Measurements from ENCODE around the gene CDC45.

The CDC45 gene

GRCh38 chr22:19466126-19466716 lies 13.5 kb upstream of the CDC45 start:
- no peak overlapping the region for H3K27ac ChIP-seq

GRCh38 chr22:19466848-19467752 lies 12.6 kb upstream of the CDC45 start:
- no peak for TF ChIP-seq CTCF (IDR thresholded peaks at IDR 0.05)
- no peak for TF ChIP-seq ZFX (IDR thresholded peaks at IDR 0.05; ENCODE audit: borderline replicate concordance)

More at GRCh38 chr22:19466126-19466716, 13.5 kb upstream of the CDC45 start:
- TF ChIP-seq CTCF (IDR thresholded peaks at IDR 0.05) (no peak), ZFX (IDR thresholded peaks at IDR 0.05; ENCODE audit: borderline replicate concordance) (no peak)

GRCh38 chr22:19467912-19468311 lies 11.8 kb upstream of the CDC45 start:
- H3K27ac ChIP-seq, result no peak overlapping the region
- no peak for TF ChIP-seq CTCF (IDR thresholded peaks at IDR 0.05)
- TF ChIP-seq ZFX (IDR thresholded peaks at IDR 0.05; ENCODE audit: borderline replicate concordance), result no peak

More at GRCh38 chr22:19466848-19467752, 12.6 kb upstream of the CDC45 start:
- no peak overlapping the region for H3K27ac ChIP-seq

GRCh38 chr22:19469421-19469820 lies 10.3 kb upstream of the CDC45 start:
- TF ChIP-seq ZFX (IDR thresholded peaks at IDR 0.05; ENCODE audit: borderline replicate concordance) (no peak), CTCF (IDR thresholded peaks at IDR 0.05) (no peak)

GRCh38 chr22:19470010-19470409 lies 9.7 kb upstream of the CDC45 start:
- no peak overlapping the region for H3K27ac ChIP-seq
- TF ChIP-seq CTCF (IDR thresholded peaks at IDR 0.05) (no peak), ZFX (IDR thresholded peaks at IDR 0.05; ENCODE audit: borderline replicate concordance) (no peak)

More at GRCh38 chr22:19469421-19469820, 10.3 kb upstream of the CDC45 start:
- no peak overlapping the region for H3K27ac ChIP-seq

- H3K27ac ChIP-seq, result no peak overlapping the region
- TF ChIP-seq ZFX (IDR thresholded peaks at IDR 0.05; ENCODE audit: borderline replicate concordance), result no peak
- TF ChIP-seq CTCF (IDR thresholded peaks at IDR 0.05), result no peak
These were observed 8.1 kb upstream of the CDC45 start for GRCh38 chr22:19471572-19471971.

GRCh38 chr22:19472233-19472632 lies 7.5 kb upstream of the CDC45 start:
- no peak overlapping the region for H3K27ac ChIP-seq
- TF ChIP-seq CTCF (IDR thresholded peaks at IDR 0.05) (no peak), ZFX (IDR thresholded peaks at IDR 0.05; ENCODE audit: borderline replicate concordance) (no peak)

Measured in 22Rv1 (cell line).